SK-N-SH (cell line): ENCODE results near the gene KCNB1.

Experiments used
- CHD2 ChIP-seq: fragments of 150-350 bp; IDR thresholded peaks from 2 replicates; pipeline ENCODE4 v1.6.1; 2018; ENCODE audit warnings: low read length; ENCODE audit not compliant: partially characterized antibody
- CTCF ChIP-seq: fragments of 200-600 bp; sonication (generic); IDR thresholded peaks from 2 replicates; pipeline ENCODE4 v1.6.1; 2017; ENCODE audit warnings: antibody characterized with exemption, mild to moderate bottlenecking, moderate library complexity
- USF1 ChIP-seq: IDR thresholded peaks from 2 replicates; pipeline ENCODE4 v1.4.0; 2012; ENCODE audit warnings: low read depth, borderline replicate concordance

- TF ChIP-seq USF1 (no peak), CTCF (no peak), CHD2 (no peak)
Measured at GRCh38 chr20:49368596-49368995, 113.9 kb downstream of the KCNB1 start.
